DLD1 (cell line): ENCODE data around the gene SLC41A1.

Source experiments
- in situ Hi-C: cut with HindIII; loops from 2 replicates; pipeline ENCODE4 v1.10.0; 2017; ENCODE audit warnings: low sequenced_read_pairs

Gene SLC41A1

DNA sequence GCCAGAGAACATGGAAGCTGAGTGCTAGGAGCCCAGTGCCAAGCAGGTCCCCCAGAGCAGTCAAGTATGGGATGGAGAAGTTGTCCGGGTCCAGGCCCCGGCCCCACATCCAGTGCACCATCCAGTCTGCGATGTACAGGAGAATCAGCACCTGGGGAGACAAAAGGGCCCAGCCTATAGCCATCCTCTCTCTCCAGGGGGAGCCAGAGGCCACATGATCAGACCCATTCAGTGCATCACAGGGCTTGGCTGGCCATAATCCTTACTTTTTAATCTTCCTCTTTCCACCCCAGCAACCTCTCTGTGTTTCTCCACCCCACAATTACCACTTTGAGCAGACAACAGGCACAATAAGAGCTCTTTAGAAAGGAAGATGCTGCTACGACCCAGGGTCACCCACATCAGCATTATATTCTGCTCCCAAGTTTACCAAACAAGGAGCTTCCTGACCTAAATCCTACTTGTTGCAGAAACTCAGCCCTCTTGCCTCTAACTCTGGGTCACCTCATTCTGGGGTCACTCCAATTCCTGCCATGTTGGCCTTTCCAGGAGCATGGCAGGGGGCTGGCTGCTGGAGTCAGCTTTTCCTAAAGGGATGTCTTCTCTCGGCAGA, 21.3 kb downstream of the SLC41A1 start:
- in situ Hi-C loops, result no loop called here

DNA sequence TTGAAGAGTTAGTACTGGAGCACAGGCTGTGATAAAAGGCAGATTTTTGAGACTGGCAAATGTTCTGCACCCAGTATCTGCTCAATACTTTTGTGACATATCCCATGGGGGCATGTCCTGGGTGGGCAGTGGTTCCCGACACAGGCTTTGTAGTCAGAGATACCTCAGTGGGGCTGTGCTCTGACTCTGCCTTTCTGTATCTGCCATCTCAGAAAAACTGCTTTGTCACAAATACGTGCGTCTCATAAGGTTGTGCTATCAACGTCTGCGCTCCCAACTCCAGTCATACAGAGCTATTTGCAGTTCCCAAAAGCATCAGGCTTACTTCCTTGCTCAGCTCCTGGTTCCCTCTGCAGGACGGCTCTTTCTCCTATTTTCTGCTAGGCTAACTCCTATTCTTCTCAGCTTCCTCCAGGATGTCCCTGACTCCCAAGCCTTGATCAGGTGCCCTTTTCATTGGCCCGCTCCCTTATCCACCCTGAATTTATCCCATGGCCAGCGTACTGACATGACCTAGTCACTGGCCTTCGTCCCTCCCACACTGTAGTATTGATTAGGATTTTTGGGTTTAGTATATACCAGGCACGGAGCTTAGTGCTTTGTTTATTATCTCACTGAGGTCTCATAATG, 25.6 kb downstream of the SLC41A1 start:
- in situ Hi-C loops, result no loop called here

DNA sequence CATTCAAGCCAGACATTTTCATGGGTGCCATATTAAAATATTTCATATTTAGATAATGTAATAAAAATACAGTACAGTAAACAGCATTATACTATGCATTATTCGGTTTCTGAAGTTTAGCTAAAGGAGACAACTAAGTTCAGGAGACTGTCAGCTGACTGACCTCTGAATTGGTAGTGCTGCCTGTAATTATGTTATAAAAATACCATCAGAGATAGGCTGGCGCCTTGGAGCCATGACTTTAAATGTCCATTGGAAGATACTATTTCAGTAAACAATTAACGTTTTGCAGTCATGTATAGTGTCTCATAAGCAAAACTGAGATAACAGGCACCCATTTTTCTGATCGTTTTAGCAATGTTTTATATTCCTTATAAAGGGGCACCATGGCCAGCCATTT, 26.4 kb downstream of the SLC41A1 start:
- in situ Hi-C loops, result no loop called here

DNA sequence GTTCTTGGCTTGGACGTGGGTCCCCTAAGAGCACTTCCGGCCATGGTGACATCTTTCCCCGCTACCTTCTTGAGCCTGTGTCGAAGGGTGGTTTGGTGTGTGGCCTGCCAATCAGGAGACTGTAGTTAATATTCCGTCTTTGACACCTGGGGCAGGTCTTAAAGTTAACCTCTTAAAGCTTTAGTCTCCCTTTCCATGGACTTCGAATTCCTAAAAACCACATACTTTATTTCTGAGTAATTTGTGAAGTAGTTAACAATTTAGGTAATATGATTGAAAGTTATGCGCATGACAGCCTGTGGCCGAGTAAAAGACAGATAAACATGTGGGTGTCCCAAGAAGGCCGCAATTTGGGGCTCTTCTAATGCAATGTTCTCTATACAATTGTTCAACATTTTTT, 27.6 kb downstream of the SLC41A1 start:
- in situ Hi-C loops, result no loop called here

- in situ Hi-C loops, result no loop called here
Observed at GRCh38 chr1:205783904-205784303, 29.1 kb downstream of the SLC41A1 start.

- in situ Hi-C loops, result no loop called here
Observed at GRCh38 chr1:205783433-205783795, 29.6 kb downstream of the SLC41A1 start.

DNA sequence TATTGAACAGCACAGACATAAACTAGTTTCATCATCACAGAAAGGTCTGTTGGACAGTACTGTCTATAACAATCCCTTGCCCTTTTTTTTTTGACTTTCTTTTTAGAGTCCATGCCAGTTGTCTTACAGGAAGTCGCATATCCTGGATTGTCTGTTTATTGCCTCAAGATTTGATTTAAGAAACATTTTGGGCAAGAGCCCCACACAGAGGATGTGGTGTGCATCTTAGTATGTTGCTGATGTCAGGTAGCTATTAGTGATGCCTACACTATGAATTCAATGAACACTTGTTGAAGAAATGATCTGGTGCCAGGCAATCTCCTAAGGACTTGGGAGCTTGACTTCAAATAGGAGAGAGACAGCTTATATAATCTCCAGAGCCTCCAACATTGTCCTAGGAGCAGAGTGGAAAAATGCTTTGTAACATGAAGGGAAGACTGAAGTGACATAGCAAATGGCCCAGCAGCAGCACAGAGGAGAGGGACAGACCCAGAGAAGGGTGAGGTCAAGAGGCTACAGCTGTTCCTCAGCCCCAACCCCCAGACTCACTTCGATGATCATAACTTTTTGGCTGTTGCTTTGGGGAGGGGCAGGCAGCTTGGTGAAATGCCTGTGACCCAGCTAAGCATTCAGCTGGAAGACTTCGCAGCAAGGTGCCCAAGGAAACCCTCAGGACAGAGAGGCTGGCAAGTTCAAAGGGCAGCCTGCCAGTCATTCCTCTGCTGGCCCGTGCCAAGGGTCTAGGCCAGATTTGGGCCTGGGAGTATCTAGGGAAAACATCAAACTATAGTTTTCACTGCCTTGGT, 30.2 kb downstream of the SLC41A1 start:
- in situ Hi-C loops, result no loop called here

DNA sequence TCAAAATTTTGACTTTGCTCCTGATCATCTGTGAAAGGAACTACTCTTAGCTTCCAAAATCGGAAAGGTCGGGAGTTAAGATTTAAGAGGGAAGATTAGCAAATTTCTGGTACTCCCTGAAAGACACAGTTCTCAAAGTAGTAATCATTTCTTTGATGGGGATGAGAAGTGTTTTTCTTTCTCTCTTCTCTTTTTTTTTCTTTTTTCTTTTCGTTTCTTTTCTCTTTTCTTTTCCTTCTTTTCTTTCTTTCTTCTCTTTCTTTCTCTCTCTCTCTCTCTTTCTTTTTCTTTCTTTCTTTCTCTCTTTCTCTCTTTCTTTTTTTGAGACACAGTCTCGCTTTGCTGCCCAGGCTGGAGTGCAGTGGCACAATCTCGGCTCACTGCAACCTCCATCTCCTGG, 32.7 kb downstream of the SLC41A1 start:
- in situ Hi-C loops, result no loop called here

DNA sequence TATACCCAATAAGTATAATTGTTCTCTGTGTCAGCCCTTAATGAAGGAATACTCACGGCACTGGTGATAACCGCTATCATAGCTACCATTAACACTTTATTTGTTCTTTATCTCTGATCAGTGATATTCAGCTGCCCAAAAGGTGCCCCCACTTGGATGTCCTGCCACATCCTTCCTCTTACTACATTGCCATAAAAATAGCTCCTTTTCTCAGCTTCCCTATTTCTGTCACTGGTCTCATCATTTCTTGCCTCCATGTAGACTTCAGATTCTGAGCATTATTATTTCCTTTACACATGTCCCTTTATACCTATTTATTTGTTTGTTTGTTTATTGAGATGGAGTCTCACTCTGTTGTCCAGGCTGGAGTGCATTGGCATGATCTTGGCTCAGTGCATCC, 35.0 kb downstream of the SLC41A1 start:
- in situ Hi-C loops, result no loop called here

DNA sequence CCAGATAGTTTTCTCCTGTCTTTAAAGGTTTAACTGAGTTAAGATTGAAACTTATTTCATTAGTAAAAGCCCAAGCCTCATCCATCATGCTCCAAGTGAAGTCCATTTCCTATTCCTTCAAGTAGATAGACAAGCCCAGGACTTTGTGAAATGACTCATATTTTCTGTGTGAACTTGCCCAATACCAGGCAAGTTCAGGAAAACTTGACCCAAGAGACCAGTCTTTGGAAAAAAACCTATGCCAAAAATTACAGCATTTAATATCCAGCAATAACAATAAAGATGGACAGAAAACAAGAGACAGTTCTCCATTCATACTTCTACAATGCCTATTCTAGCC, 37.3 kb downstream of the SLC41A1 start:
- in situ Hi-C loops, result no loop called here

GRCh38 chr1:205775015-205775716, 37.8 kb downstream of the SLC41A1 start, which contains the start of gene RAB29:
TSS of gene RAB29 (minus strand) at chr1:205775482. CDS start at chr1:205774956, 526 bp downstream.
- in situ Hi-C loops, result no loop called here

GRCh38 chr1:205774198-205775014, 38.6 kb downstream of the SLC41A1 start:
- in situ Hi-C loops, result no loop called here

GRCh38 chr1:205772607-205773032, 40.4 kb downstream of the SLC41A1 start:
- in situ Hi-C loops, result no loop called here

GRCh38 chr1:205770618-205771017, 42.4 kb downstream of the SLC41A1 start:
- in situ Hi-C loops, result no loop called here

DNA sequence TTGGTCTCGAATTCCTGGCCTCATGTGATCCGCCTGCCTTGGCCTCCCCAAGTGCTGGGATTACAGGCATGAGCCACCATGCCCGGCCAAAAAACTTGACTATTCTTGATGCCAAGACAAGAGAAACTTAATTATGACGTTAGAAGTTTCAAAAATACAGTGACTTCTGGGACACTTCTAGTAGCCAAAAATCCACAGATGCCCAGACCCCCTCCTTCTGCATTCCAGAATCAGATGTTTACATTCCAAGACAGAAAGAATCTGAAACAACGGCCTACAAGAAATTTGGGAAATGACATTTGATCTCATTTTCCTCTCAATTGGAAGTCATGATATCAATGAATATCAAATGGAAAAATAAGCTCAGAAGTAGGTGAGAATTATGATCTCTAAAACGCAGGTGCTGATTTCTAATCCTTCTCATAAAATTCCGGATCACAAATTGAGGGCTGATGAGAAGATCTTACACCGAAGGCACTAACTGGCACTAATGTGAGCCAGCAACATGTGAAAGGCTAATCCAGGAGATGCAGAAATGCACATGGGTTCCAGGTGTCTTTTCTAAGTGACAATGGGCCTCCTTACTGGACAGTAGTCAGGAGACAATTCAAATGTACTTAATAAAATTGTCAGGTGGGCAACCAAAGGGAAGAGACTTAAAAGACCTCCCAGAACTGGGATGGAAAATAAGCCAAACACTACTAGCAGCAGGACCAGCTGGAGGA, 43.2 kb downstream of the SLC41A1 start:
- in situ Hi-C loops, result no loop called here

DNA sequence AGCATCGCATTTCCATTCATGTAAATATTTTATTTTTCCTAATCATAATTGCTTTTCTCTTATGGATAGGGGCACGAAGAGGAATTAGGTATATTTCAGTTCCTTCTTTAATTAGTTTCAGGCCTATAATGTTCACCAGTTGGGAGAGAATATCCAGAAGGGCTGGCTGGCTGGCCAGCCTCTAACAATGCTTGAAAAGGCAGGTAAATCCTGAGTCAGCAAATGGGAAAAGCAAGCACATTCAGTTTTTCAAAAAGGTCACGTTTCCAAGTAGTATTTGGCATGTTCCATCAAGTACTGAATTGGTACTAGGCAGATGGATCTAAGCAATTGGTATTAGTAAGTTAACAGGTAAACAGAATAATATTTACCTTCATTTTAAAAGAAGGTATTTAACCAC, 45.8 kb downstream of the SLC41A1 start:
- in situ Hi-C loops, result no loop called here

- in situ Hi-C loops, result no loop called here
Observed at GRCh38 chr1:205766570-205766969, 46.4 kb downstream of the SLC41A1 start.

- in situ Hi-C loops, result no loop called here
Observed at GRCh38 chr1:205766038-205766437, 47.0 kb downstream of the SLC41A1 start.

GRCh38 chr1:205764578-205764977, 48.4 kb downstream of the SLC41A1 start:
- in situ Hi-C loops, result no loop called here

- in situ Hi-C loops, result no loop called here
Observed at GRCh38 chr1:205763980-205764379, 49.0 kb downstream of the SLC41A1 start.
